ENCODE results near the gene SSBP2. TPM values are rescaled to one million over a fixed set of nuclear protein-coding genes. Genes with fewer than 3 reads are reported as not detected.
A peak's percentile ranks its signal among the peaks of the same experiment; 100 is the strongest.
"Not testable (repeated sequence)": the region's sequence is repeated elsewhere in the genome, so short reads cannot be mapped to it uniquely, and the experiment has no call there.

The SSBP2 gene
- total RNA-seq, 1 donor from 2014 or later: 24.3 TPM

DNA sequence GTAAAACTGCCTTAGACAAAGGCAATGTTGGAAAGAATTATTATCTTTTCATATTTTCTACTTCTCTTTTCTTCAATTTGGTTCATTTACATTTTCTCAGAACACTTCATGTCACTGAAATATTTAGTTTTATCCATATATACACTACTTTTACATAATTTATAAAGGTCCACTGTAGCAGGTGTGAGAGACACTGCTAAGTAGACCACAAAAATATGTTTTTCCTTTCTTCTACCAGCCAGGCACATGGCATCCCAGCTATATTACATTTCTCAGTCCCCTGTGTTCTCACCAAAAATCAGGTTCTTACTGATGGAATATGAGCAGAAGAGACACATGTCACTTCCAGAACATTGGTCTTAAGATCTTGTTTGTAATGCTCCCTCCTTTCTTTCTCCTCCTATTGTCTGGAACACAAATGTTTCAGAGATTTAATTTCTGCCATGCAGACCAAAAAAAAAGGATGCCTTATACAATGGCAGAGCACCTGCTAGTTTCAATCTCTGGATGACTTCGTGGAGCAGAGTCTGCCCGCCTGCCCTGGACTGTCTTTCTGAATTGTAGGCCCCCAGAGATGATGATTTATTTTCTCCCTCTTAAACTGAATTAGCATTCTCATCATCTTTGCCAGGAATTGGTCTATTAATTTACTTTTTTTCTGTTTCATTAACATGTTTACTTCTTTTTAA is 231.5 kb downstream of the SSBP2 start:
- Mint-ChIP-seq H3K27ac (no peak overlapping the region), H3K27me3 (ENCODE audit: low read depth) (no peaks in the 10 kb centered on the region), H3K9me3 (no peaks in the 10 kb centered on the region), H3K4me1 (ENCODE audit: low read depth) (peaks cover 10% of the 10 kb centered on the region), H3K36me3 (ENCODE audit: low read depth) (no peaks in the 10 kb centered on the region), H3K4me3 (ENCODE audit: low read depth) (no peak overlapping the region)
- intact Hi-C loops (cut with micrococcal nuclease): loop anchor here (5.0 kb wide), 1 partner anchor 58 kb away; no protein-coding TSS in a partner anchor
- DNase-seq (ENCODE audit: low spot score): no peak

DNA sequence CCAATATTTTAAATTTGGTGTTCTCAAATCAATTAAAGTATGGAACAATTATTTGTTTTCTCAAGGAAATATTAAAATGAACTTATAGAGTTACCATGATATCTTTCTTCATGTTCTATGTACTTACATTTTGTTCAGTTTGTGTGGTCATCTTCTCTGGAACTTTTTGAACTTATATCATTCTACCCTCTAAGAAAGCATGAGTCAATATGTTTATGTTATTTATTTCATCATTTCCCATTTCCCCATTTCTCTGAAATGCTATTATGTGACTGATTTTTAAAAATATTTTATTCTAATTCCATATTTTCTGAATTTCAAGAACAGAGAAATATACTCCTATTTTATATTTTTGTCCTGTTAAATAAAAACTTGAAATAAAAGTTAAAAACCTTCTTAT is 233.4 kb downstream of the SSBP2 start:
- peaks cover 11% of the 10 kb centered on the region for H3K4me1 Mint-ChIP-seq (ENCODE audit: low read depth)
- H3K9me3 Mint-ChIP-seq: no peaks in the 10 kb centered on the region
- no peak for DNase-seq (ENCODE audit: low spot score)
- H3K27me3 Mint-ChIP-seq (ENCODE audit: low read depth): no peaks in the 10 kb centered on the region
- H3K36me3 Mint-ChIP-seq (ENCODE audit: low read depth): no peaks in the 10 kb centered on the region
- intact Hi-C loops (cut with micrococcal nuclease): loop anchor here (5.0 kb wide), 1 partner anchor 60 kb away; no protein-coding TSS in a partner anchor
- no peak overlapping the region for H3K27ac Mint-ChIP-seq
- H3K4me3 Mint-ChIP-seq (ENCODE audit: low read depth): no peak overlapping the region

DNA sequence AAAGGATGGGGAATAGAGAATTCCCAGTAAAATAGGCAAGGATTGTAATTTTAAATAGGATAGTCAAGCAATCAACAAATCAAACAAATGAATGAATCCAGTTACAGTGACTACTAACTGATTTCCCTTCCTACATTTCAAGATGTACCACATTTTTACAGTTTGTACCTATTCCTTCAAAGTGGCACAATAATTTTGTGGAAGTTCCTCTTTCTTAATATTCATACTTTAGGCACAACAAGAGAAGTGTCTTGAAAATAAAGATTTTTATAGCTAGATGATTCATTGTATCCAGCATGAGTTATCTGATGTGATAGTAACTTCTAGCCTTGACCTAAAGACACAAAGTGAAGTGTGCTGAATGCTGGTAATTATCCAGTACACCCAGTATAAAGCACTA is 234.8 kb downstream of the SSBP2 start:
- H3K9me3 Mint-ChIP-seq: no peaks in the 10 kb centered on the region
- no peak overlapping the region for H3K4me3 Mint-ChIP-seq (ENCODE audit: low read depth)
- intact Hi-C loops (cut with micrococcal nuclease): loop anchor here (5.0 kb wide), 1 partner anchor 61 kb away; no protein-coding TSS in a partner anchor
- DNase-seq (ENCODE audit: low spot score): no peak
- H3K27ac Mint-ChIP-seq: no peak overlapping the region
- H3K36me3 Mint-ChIP-seq (ENCODE audit: low read depth): peaks cover under 1% of the 10 kb centered on the region
- no peaks in the 10 kb centered on the region for H3K27me3 Mint-ChIP-seq (ENCODE audit: low read depth)
- peaks cover 11% of the 10 kb centered on the region for H3K4me1 Mint-ChIP-seq (ENCODE audit: low read depth)

DNA sequence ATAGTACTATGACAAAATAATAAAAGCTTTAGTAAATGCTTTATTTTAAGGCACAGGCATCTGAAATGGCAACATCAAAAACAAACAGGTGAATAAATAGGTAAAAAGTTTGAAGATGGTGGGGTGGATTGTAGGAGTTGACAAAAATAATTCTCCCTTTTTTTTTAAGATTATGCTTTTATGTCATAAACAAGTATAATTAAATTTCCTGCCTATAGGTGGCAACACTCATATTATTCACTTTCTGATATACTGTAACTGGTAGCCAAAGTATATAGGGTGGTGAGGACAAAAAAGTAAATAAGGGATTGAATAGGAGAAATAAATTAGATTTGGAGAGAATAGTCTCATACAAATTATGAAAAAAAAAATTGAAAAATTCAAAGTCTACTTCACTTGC is 236.9 kb downstream of the SSBP2 start:
- no peak overlapping the region for H3K4me3 Mint-ChIP-seq (ENCODE audit: low read depth)
- no peaks in the 10 kb centered on the region for H3K27me3 Mint-ChIP-seq (ENCODE audit: low read depth)
- DNase-seq (ENCODE audit: low spot score): no peak
- peaks cover 6% of the 10 kb centered on the region for H3K4me1 Mint-ChIP-seq (ENCODE audit: low read depth)
- no peaks in the 10 kb centered on the region for H3K9me3 Mint-ChIP-seq
- no peak overlapping the region for H3K27ac Mint-ChIP-seq
- H3K36me3 Mint-ChIP-seq (ENCODE audit: low read depth): peaks cover 4% of the 10 kb centered on the region
- intact Hi-C loops (cut with micrococcal nuclease): loop anchor here (2.0 kb wide), 1 partner anchor 235 kb away; no protein-coding TSS in a partner anchor

DNA sequence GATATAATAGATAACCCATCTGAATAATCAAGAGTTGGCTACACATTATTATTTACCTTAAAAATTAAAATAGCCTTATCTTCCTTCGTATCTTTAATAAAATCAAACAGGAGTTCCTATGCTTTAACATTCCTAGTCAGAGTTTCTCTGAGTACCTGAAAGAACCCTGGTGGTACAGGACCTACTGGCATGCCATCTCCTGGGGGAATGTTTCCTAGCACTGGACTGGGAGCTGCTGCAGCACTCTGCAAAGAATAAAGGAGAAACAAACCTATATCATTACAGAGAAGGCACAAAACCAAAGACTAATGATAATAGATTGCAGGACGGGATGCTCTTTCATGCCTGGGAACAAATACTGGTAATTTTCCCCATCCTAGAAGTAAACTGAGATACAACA is 237.4 kb downstream of the SSBP2 start:
- intact Hi-C loops (cut with micrococcal nuclease): no loop called here
- H3K36me3 Mint-ChIP-seq (ENCODE audit: low read depth): peaks cover 4% of the 10 kb centered on the region
- no peak overlapping the region for H3K4me3 Mint-ChIP-seq (ENCODE audit: low read depth)
- no peak for DNase-seq (ENCODE audit: low spot score)
- no peaks in the 10 kb centered on the region for H3K9me3 Mint-ChIP-seq
- H3K27ac Mint-ChIP-seq: no peak overlapping the region
- no peaks in the 10 kb centered on the region for H3K27me3 Mint-ChIP-seq (ENCODE audit: low read depth)
- H3K4me1 Mint-ChIP-seq (ENCODE audit: low read depth): peaks cover 6% of the 10 kb centered on the region

DNA sequence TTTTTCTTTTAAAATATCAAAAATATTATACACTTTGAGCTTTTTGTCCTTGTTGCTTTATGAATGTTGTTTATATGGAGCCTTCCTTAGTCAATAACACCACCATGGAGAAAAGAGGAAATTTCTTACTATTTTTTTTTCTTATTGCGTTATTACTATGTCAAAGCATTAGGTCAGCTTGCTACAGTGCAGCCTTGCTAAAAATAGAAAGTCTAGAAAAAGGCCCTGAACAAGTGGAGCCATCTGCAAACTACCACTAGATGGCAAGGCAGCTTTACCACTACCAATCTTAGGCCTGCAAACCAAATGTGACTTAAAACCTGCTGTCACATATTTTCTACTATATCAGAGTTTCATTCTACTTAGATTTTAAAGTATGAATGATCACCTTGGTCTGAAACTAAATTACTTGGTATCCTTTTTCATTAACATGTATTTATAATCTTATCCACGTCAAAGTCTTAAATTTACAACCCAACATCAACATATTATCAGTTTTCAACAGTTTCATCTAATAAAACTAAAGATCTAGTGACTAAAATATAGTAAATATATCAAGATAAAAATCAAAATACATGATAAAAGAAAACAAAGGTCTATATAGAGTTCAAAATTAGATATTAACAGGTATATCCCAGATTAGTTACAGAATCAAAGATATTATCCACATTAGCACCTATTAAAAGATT is 243.9 kb downstream of the SSBP2 start:
- Mint-ChIP-seq H3K36me3 (ENCODE audit: low read depth) (peaks cover 15% of the 10 kb centered on the region), H3K27ac (no peak overlapping the region), H3K4me1 (ENCODE audit: low read depth) (peaks cover 11% of the 10 kb centered on the region), H3K27me3 (ENCODE audit: low read depth) (no peaks in the 10 kb centered on the region), H3K4me3 (ENCODE audit: low read depth) (no peak overlapping the region), H3K9me3 (no peaks in the 10 kb centered on the region)
- intact Hi-C loops (cut with micrococcal nuclease): loop anchor here (1.0 to 5.0 kb wide), 8 partner anchors 80 to 850 kb away; partner anchors contain the start of gene ATG10
- DNase-seq (ENCODE audit: low spot score): peak; percentile 32

DNA sequence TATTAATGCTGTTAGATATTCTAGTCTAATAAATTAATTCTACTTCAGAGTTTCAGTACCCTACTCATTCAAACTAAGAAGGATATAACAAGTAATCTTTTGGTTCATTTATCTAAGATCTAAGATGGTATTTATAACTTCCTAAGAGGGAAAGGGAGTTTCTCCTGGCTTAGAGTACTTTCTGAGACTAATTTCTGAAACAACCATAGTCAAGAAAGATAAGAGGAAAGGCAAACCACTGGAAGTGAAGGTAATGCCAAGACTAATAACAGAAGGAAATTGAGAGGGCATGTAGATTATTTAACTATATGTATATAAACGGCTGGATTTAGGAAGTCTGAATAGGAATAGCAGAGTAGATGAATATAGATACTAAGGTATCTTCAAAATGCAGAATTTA is 244.5 kb downstream of the SSBP2 start:
- Mint-ChIP-seq H3K27me3 (ENCODE audit: low read depth) (no peaks in the 10 kb centered on the region), H3K4me1 (ENCODE audit: low read depth) (peaks cover 11% of the 10 kb centered on the region), H3K4me3 (ENCODE audit: low read depth) (no peak overlapping the region), H3K27ac (no peak overlapping the region), H3K9me3 (no peaks in the 10 kb centered on the region), H3K36me3 (ENCODE audit: low read depth) (peaks cover 15% of the 10 kb centered on the region)
- DNase-seq (ENCODE audit: low spot score): no peak
- intact Hi-C loops (cut with micrococcal nuclease): loop anchor here (2.0 to 5.0 kb wide), 5 partner anchors 79 to 851 kb away; partner anchors contain the start of gene ATG10

DNA sequence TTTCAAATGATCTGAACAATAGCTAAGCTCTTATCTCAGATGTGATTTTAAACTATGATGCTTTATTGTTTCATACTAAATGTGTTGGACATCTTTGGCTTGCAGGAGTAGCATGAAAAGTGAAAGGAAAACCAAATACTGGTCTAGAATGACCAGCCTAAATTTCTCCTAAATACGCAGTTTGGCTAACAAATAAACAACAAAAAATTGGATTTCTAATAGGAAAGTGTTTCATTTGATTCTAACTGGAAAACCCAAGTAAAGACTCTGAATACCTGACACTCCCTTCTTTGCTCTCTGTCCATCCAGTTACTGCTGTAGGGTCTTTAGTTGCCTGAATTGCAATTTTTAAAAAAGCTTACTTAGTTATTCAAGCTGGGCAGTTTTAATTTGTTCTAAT is 245.2 kb downstream of the SSBP2 start:
- intact Hi-C loops (cut with micrococcal nuclease): loop anchor here (2.0 to 5.0 kb wide), 5 partner anchors 78 to 852 kb away; partner anchors contain the start of gene ATG10
- H3K9me3 Mint-ChIP-seq: no peaks in the 10 kb centered on the region

DNA sequence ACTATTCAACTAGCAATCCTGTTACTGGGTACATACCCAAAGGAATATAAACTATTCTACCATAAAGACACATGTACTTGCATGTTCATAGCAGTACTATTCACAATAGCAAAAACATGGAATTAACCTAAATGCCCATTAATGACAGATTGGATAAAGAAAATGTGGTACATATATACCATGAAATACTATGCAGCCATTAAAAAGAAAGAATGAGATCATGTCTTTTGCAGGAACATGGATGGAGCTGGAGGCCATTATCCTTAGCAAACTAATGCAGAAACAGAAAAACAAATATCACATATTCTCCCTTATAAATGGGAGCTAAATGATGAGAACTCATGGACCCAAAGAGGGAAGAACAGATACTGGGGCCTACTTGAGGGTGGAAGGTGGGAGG is 247.3 kb downstream of the SSBP2 start:
- DNase-seq (ENCODE audit: low spot score); H3K9me3 Mint-ChIP-seq; H3K27ac Mint-ChIP-seq; H3K27me3 Mint-ChIP-seq (ENCODE audit: low read depth); intact Hi-C loops (cut with micrococcal nuclease); H3K4me3 Mint-ChIP-seq (ENCODE audit: low read depth): not testable (repeated sequence)
- H3K36me3 Mint-ChIP-seq (ENCODE audit: low read depth): peaks cover 10% of the 10 kb centered on the region
- H3K4me1 Mint-ChIP-seq (ENCODE audit: low read depth): peaks cover 11% of the 10 kb centered on the region

More for the DNA sequence above, 245.2 kb downstream of the SSBP2 start:
- Mint-ChIP-seq H3K4me1 (ENCODE audit: low read depth) (peaks cover 11% of the 10 kb centered on the region), H3K4me3 (ENCODE audit: low read depth) (no peak overlapping the region), H3K27me3 (ENCODE audit: low read depth) (no peaks in the 10 kb centered on the region), H3K36me3 (ENCODE audit: low read depth) (peaks cover 10% of the 10 kb centered on the region), H3K27ac (no peak overlapping the region)
- no peak for DNase-seq (ENCODE audit: low spot score)

DNA sequence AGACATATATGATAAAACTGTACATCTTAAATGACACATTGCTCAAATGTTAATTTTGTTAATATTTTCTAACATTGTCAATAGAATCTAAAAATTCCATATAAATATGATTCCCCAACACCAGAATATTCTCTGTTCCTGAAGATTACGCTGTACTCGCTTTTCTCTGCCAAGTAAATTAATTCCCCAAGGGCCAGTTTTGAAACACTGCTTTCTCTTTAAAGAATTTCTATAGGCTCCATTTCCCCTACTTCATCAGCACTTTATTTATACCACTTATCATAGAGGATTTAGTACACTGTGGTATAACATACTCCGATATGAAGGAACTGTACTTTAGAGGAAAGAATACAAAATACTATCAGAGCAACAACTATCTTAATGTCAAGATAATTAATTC is 255.6 kb downstream of the SSBP2 start:
- Mint-ChIP-seq H3K36me3 (ENCODE audit: low read depth) (no peaks in the 10 kb centered on the region), H3K27ac (no peak overlapping the region), H3K27me3 (ENCODE audit: low read depth) (no peaks in the 10 kb centered on the region), H3K9me3 (no peaks in the 10 kb centered on the region), H3K4me1 (ENCODE audit: low read depth) (no peaks in the 10 kb centered on the region), H3K4me3 (ENCODE audit: low read depth) (no peak overlapping the region)
- intact Hi-C loops (cut with micrococcal nuclease): no loop called here
- no peak for DNase-seq (ENCODE audit: low spot score)

DNA sequence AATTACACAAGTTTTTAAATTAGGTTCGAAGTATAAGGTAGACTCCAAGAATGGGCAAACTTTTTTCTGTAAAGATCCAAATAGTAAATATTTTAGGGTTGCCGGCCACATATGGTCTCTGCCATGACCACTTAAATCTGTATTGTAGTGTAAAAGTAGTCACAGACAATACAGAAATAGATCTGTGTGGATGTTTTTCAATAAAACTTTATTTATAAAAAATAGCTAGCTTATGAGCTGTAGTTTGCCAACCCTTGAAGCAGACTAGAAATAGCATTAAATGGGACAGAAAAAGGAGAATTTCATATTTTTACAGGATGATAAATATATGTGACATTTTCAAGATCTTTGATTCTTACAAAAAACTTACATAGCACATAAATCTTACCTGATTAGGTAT is 262.0 kb downstream of the SSBP2 start:
- Mint-ChIP-seq H3K36me3 (ENCODE audit: low read depth) (no peaks in the 10 kb centered on the region), H3K9me3 (no peaks in the 10 kb centered on the region), H3K27me3 (ENCODE audit: low read depth) (no peaks in the 10 kb centered on the region)

DNA sequence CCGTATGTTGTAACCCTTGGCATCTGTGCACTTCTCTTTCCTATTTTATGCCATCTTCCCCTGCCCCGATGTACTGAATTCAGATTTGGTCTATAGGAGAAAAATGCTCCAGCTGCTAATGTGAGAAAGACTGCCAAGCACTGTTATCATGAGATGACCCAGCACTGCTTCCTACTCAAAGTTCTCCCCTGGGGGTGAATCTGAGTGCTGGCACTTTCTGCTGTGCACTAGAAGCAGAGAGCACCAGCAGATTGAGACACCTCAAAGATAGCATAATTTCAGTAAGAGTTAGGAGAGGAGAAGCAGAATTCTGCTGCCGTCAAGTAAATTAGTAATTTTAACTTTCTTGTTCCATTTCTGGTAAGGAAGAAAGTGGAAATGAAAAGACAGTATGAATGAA is 264.2 kb downstream of the SSBP2 start:
- H3K4me1 Mint-ChIP-seq (ENCODE audit: low read depth): no peaks in the 10 kb centered on the region
- H3K27ac Mint-ChIP-seq: no peak overlapping the region
- H3K9me3 Mint-ChIP-seq: no peaks in the 10 kb centered on the region
- no peak for DNase-seq (ENCODE audit: low spot score)
- intact Hi-C loops (cut with micrococcal nuclease): no loop called here
- H3K4me3 Mint-ChIP-seq (ENCODE audit: low read depth): no peak overlapping the region
- no peaks in the 10 kb centered on the region for H3K27me3 Mint-ChIP-seq (ENCODE audit: low read depth)
- no peaks in the 10 kb centered on the region for H3K36me3 Mint-ChIP-seq (ENCODE audit: low read depth)

More for the DNA sequence above, 262.0 kb downstream of the SSBP2 start:
- Mint-ChIP-seq H3K4me1 (ENCODE audit: low read depth) (no peaks in the 10 kb centered on the region), H3K27ac (no peak overlapping the region), H3K4me3 (ENCODE audit: low read depth) (no peak overlapping the region)
- intact Hi-C loops (cut with micrococcal nuclease): no loop called here
- DNase-seq (ENCODE audit: low spot score): no peak

DNA sequence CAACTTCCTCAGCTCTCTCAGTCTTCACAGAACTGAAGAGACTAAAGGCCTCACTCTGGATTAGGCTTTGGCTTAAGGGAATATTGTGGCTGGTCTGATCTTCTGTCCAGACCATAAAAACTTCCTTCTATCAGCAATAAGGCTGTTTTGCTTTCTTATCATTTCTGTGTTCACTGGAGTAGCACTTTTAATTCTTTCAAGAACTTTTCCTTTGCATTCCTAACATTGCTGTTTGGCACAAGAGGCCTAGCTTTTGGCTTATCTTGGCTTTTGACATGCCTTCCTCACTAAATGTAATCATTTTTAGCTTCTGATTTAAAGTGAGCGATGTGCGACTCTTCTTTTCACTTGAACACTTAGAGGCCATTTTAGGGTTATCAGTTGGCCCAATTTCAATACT is 268.3 kb downstream of the SSBP2 start:
- Mint-ChIP-seq H3K9me3 (no peaks in the 10 kb centered on the region), H3K36me3 (ENCODE audit: low read depth) (no peaks in the 10 kb centered on the region), H3K4me3 (ENCODE audit: low read depth) (no peak overlapping the region), H3K27ac (no peak overlapping the region), H3K27me3 (ENCODE audit: low read depth) (no peaks in the 10 kb centered on the region), H3K4me1 (ENCODE audit: low read depth) (peaks cover 3% of the 10 kb centered on the region)
- no peak for DNase-seq (ENCODE audit: low spot score)
- intact Hi-C loops (cut with micrococcal nuclease): no loop called here

All from activated T-helper 2 cell treated with anti-CD3 and anti-CD28 coated beads, Interferon-gamma antibody, Interleukin-2, Interleukin-4, amounts not matched to agents 10 μg/mL and 5 μg/mL and 100 μg/mL, durations not matched to agents 14 hours and 24 hours and 36 hours (primary cell).